A673 (cell line): ENCODE measurements around the gene TTYH3. TPM values are rescaled to one million over a fixed set of nuclear protein-coding genes. Genes with fewer than 3 reads are reported as not detected.
A peak's percentile ranks its signal among the peaks of the same experiment; 100 is the strongest.

Experiments
- BruUV-seq: library from RNA; stranded (reverse); fragments of 400-500 nt; replicated peaks from 2 replicates; lab custom pipeline; 2021; lab: Mats Ljungman, UMichigan
- CTCF ChIA-PET: fragments of 300-600 bp; sonication (Branson Sonifier 250); formaldehyde crosslinking; loops from one replicate; lab custom pipeline; 2022; ENCODE audit warnings: antibody characterized with exemption; lab: Charles Lee
- POLR2A ChIA-PET: fragments of 300-600 bp; sonication (Branson Sonifier 250); formaldehyde crosslinking; loops from one replicate; lab custom pipeline; 2022; ENCODE audit warnings: antibody characterized with exemption; ENCODE audit not compliant: low non-redundant PET; lab: Charles Lee
- DNase-seq: peaks from one replicate; pipeline ENCODE4 v3.0.0-alpha.2; 2015; ENCODE audit warnings: low spot score
- H3K27ac ChIP-seq: fragments of 200-600 bp; sonication (generic); 2 replicates; pipeline ENCODE4 v1.5.1; 2016; ENCODE audit warnings: mixed run types, low read depth, mild to moderate bottlenecking, mixed read lengths, antibody characterized with exemption, low read length; ENCODE audit not compliant: poor library complexity, severe bottlenecking
- H3K27me3 ChIP-seq: fragments of 200-600 bp; sonication (generic); replicated peaks from 2 replicates; pipeline ENCODE4 v1.6.1; 2017; ENCODE audit warnings: mixed run types, low read depth, mild to moderate bottlenecking, mixed read lengths, antibody characterized with exemption, low read length; ENCODE audit not compliant: insufficient read depth, poor library complexity
- H3K36me3 ChIP-seq: fragments of 200-600 bp; sonication (generic); 2 replicates; pipeline ENCODE4 v1.6.1; 2016; ENCODE audit warnings: mixed run types, mild to moderate bottlenecking, mixed read lengths, antibody characterized with exemption, low read length; ENCODE audit not compliant: insufficient read depth, poor library complexity, severe bottlenecking
- H3K4me1 ChIP-seq: fragments of 200-600 bp; sonication (generic); 2 replicates; pipeline ENCODE4 v1.6.1; 2017; ENCODE audit warnings: mixed run types, mild to moderate bottlenecking, mixed read lengths, antibody characterized with exemption, low read length; ENCODE audit not compliant: insufficient read depth, poor library complexity, severe bottlenecking
- H3K4me3 ChIP-seq: fragments of 200-600 bp; sonication (generic); 2 replicates; pipeline ENCODE4 v1.5.1; 2016; ENCODE audit warnings: low read depth, mixed run types, mild to moderate bottlenecking, mixed read lengths, low read length; ENCODE audit not compliant: poor library complexity, severe bottlenecking
- H3K9me3 ChIP-seq: fragments of 200-600 bp; sonication (generic); 2 replicates; pipeline ENCODE4 v1.6.1; 2016; ENCODE audit warnings: mixed run types, low read depth, mild to moderate bottlenecking, mixed read lengths, antibody characterized with exemption, low read length; ENCODE audit not compliant: poor library complexity, severe bottlenecking
- EZH2 ChIP-seq: fragments of 200-600 bp; sonication (generic); IDR thresholded peaks from 2 replicates; pipeline ENCODE4 v1.6.1; 2017; ENCODE audit warnings: borderline replicate concordance, low read depth, mild to moderate bottlenecking, mixed read lengths, antibody characterized with exemption, low read length; ENCODE audit not compliant: poor library complexity, severe bottlenecking
- intact Hi-C: fragments of 100-400 bp; cut with micrococcal nuclease; formaldehyde crosslinking; loops from one replicate; pipeline ENCODE4 v1.10.0; 2022; ENCODE audit not compliant: unreplicated experiment
- total RNA-seq: library from RNA; stranded (reverse); gene quantifications from 2 replicates; pipeline ENCODE4 v1.2.3, GENCODE V29; 2021
- TF ChIP-seq, protein P1 (sequence below): fragments of 300-800, 200-600 bp; sonication (generic); conservative IDR thresholded peaks from 2 replicates; pipeline ENCODE4 v1.5.1; 2017; ENCODE audit warnings: low read depth, mild to moderate bottlenecking, antibody characterized with exemption, low read length, moderate library complexity, mixed read lengths

Gene TTYH3
- total RNA-seq, 1 experiment from 2014 or later: 248 TPM

DNA sequence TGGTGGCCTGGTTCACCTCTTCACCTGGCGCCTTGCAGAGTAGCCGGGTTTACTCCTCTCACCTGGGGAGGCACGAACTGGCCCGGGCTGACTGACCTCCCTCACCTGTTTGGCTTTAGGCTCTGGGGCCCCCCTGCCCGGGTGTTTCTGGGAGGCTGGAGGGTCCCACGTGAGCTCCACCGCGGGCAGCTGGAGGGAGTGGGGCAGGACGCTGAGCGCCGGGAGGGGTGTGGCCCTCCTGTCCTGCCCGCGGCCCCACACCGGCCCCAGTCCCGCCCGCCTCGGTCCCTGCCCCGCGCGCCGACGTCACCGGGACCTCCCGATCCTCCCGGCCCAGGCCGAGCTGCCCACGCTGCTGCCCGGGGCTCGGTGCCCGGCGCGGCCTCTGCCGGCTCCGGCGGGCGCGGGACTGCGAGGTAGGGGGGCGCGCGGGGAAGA, 56.1 kb downstream of the TTYH3 start, which contains the start of gene AMZ1:
AMZ1 (plus strand) TSS at position 322 of the 438 bp plus-strand sequence. CDS start 12,250 bp downstream, outside the sequence.
- H3K27ac ChIP-seq: no peak within 1 kb of the TSS
- no peaks in the 10 kb centered on the region for H3K9me3 ChIP-seq
- H3K4me1 ChIP-seq: no peaks in the 10 kb centered on the region
- ChIA-PET POLR2A (no interaction called here), CTCF (interaction anchor here (0.6 kb wide), 1 partner anchor 19 kb away, joined by 3 read pairs; no protein-coding TSS in a partner anchor)
- intact Hi-C loops: no loop called here
- TF ChIP-seq, protein P1, sequence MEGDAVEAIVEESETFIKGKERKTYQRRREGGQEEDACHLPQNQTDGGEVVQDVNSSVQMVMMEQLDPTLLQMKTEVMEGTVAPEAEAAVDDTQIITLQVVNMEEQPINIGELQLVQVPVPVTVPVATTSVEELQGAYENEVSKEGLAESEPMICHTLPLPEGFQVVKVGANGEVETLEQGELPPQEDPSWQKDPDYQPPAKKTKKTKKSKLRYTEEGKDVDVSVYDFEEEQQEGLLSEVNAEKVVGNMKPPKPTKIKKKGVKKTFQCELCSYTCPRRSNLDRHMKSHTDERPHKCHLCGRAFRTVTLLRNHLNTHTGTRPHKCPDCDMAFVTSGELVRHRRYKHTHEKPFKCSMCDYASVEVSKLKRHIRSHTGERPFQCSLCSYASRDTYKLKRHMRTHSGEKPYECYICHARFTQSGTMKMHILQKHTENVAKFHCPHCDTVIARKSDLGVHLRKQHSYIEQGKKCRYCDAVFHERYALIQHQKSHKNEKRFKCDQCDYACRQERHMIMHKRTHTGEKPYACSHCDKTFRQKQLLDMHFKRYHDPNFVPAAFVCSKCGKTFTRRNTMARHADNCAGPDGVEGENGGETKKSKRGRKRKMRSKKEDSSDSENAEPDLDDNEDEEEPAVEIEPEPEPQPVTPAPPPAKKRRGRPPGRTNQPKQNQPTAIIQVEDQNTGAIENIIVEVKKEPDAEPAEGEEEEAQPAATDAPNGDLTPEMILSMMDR: no peak
- TF ChIP-seq EZH2: no peak
- no peak for DNase-seq
- H3K36me3 ChIP-seq: no peaks in the 10 kb centered on the region
- BruUV-seq: no TSS peak
- no peak within 1 kb of the TSS for H3K4me3 ChIP-seq
- peaks cover 50% of the 10 kb centered on the region for H3K27me3 ChIP-seq

DNA sequence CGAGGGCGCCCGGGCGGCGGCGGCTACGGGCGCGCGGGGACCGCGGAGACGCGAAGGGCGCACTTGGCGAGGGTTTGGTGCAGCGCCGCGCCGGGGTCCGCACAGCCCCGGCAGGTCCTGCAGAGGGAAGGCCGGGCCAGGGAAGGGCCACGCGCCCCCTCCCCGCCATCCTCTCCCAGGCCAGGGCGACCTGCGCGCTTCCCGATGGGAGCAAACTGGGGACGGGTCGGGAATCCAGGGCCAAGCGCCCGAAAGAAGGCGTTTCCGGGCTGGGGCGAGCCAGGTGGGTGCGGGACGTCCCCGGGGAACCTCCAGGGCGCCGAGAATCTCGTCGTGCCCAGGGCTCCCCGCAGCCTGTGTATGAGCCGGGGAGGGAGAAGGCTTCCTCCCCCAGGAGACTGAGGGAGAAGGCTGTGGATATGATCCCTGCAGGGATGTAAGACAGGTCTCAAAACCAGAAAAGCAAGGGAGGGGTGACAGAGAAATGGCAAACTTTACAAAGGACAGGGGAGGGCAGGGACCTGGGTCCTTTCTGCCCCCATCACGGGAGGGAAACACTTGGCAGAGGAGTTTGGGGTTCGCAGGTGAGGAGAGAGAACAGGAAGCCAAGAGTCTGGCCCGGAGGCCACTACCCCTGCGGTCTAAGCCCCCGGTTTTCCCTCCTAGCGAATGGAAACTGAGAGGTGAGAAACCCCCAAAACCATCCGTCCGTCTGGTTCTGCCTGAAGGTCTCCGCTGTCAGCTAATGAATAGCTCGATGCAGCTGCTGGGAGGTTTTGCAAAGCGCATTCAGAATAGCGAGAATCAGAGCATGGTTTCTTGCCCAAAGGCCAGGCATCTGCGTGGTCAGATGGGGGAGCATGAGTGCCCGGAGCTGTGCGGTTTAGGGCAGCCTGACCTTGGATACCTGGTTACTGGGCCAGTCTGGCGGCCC, 56.9 kb downstream of the TTYH3 start:
- H3K27me3 ChIP-seq: peaks cover 50% of the 10 kb centered on the region
- no peaks in the 10 kb centered on the region for H3K4me1 ChIP-seq
- H3K27ac ChIP-seq: no peak overlapping the region
- ChIA-PET POLR2A (no interaction called here), CTCF (interaction anchor here (0.6 kb wide), 2 partner anchors 18 to 94 kb away, joined by 3 to 4 read pairs; no protein-coding TSS in a partner anchor)
- TF ChIP-seq, protein P1: no peak
- peak; percentile 67 for TF ChIP-seq EZH2
- H3K36me3 ChIP-seq: no peaks in the 10 kb centered on the region
- no TSS peak for BruUV-seq
- H3K4me3 ChIP-seq: no peak overlapping the region
- intact Hi-C loops: no loop called here
- no peaks in the 10 kb centered on the region for H3K9me3 ChIP-seq
- no peak for DNase-seq

DNA sequence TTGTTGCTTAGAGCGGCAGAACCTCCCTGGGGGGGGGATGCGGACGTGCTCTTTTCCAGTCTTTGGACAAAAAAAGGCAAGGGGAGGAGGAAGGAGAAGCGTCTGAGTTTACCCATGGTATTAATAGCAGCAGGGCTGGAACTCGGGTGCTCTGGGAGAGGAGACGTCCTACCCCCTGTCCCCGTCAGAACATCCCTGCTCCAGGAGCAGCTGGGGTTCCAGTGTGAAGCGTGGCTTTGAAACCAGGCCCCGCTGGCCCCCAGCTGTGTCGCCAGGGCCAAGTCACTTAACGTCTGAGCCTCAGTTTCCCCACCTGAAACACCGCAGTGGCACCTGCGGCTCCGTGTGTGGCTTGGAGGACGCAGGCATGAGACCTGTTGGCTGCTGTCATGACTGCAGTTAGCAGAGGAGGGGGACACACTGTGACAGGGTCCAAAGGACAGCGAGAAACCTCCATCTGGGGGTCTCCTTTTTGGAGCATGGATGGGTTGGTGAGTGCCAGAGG, 57.6 kb downstream of the TTYH3 start:
- Histone ChIP-seq H3K9me3 (no peaks in the 10 kb centered on the region), H3K27ac (no peak overlapping the region), H3K4me3 (no peak overlapping the region), H3K27me3 (peaks cover 50% of the 10 kb centered on the region), H3K36me3 (no peaks in the 10 kb centered on the region), H3K4me1 (no peaks in the 10 kb centered on the region)
- intact Hi-C loops: no loop called here
- ChIA-PET CTCF (no interaction called here), POLR2A (no interaction called here)
- BruUV-seq: no TSS peak
- DNase-seq: no peak
- TF ChIP-seq, protein P1: no peak
- TF ChIP-seq EZH2: no peak
